Measurements from ENCODE around the gene HSFX2.

GRCh38 chrX:149633511-149633910 lies 38.4 kb upstream of the HSFX2 start:
- no peak for TF ChIP-seq CTCF (IDR thresholded peaks at IDR 0.05; ENCODE audit: insufficient read depth, low read length, poor library complexity, severe bottlenecking)
- TF ChIP-seq EZH2phosphoT487 (conservative IDR thresholded peaks at IDR 0.05; ENCODE audit: low read length): no peak

Measured in SU-DHL-6 (cell line).